A549 (cell line): ENCODE results near the gene HSPA4. TPM values are rescaled to one million over a fixed set of nuclear protein-coding genes. Genes with fewer than 3 reads are reported as not detected.

Source experiments
- ATAC-seq, 2 experiments: fragments of 200-7000 bp in 1 of 2; fragments of >200 bp in 1 of 2; cut with Nextera tagmentation in 1 of 2; cut with Tn5 transposase in 1 of 2; 3 replicates each; pipeline versions ENCODE4 v1.8.0 to v1.9.1; 2018 to 2020; ENCODE audit warnings: mild to moderate bottlenecking in 1 of 2, moderate library complexity in 1 of 2
- CTCF ChIA-PET: fragments of 300-600 bp; sonication (Branson Sonifier 250); formaldehyde crosslinking; extraction: SDS; loops from one replicate; lab custom pipeline; 2021; ENCODE audit warnings: antibody characterized with exemption, inconsistent platforms; lab: Yijun Ruan, JAX
- POLR2A ChIA-PET: fragments of 350-600 bp; formaldehyde crosslinking; extraction: SDS; loops from one replicate; lab custom pipeline; 2021; ENCODE audit warnings: antibody characterized with exemption, inconsistent platforms; lab: Yijun Ruan, JAX
- DNase-seq, 2 experiments: peaks; one replicate each; pipeline versions ENCODE4 v3.0.0 to v3.0.0-alpha.2; 2011 to 2016; ENCODE audit warnings: low read depth in 1 of 2, low spot score in 1 of 2
- FAIRE-seq: peaks from 2 replicates; lab custom pipeline; 2011; peaks lifted over from hg19 to GRCh38; lab: Jason Lieb, UNC
- H3K27ac ChIP-seq, 2 experiments: fragments of >200 bp; sonication (Bioruptor Twin); formaldehyde crosslinking; 3 replicates each; pipeline ENCODE4 v1.5.1; 2016 to 2017
- H3K4me1 ChIP-seq: fragments of >200 bp; sonication (Bioruptor Twin); formaldehyde crosslinking; 3 replicates; pipeline ENCODE4 v1.6.1; 2016
- H3K4me2 ChIP-seq: fragments of >200 bp; sonication (Bioruptor Twin); formaldehyde crosslinking; 3 replicates; pipeline ENCODE4 v1.6.1; 2016
- H3K4me3 ChIP-seq: fragments of >200 bp; sonication (Bioruptor Twin); formaldehyde crosslinking; 3 replicates; pipeline ENCODE4 v1.5.1; 2016
- H3K9me3 ChIP-seq: fragments of >200 bp; sonication (Bioruptor Twin); formaldehyde crosslinking; 3 replicates; pipeline ENCODE4 v1.6.1; 2016
- ATOH8 ChIP-seq: fragments of 250-450 bp; sonication (Bioruptor Pico); IDR thresholded peaks from 2 replicates; pipeline ENCODE4 v1.5.0; 2020; ENCODE audit warnings: low read depth, mild to moderate bottlenecking, moderate library complexity
- BHLHE40 ChIP-seq: IDR thresholded peaks from 2 replicates; pipeline ENCODE4 v1.6.1; 2012; ENCODE audit warnings: low read depth, low read length, inconsistent platforms
- CBX2 ChIP-seq: fragments of 200-600 bp; sonication (generic); IDR thresholded peaks from 2 replicates; pipeline ENCODE4 v1.6.1; 2016; ENCODE audit warnings: low read depth, mild to moderate bottlenecking, borderline replicate concordance
- CBX8 ChIP-seq: fragments of 200-600 bp; sonication (generic); IDR thresholded peaks from 2 replicates; pipeline ENCODE4 v1.6.1; 2016
- CHD4 ChIP-seq: fragments of 200-600 bp; sonication (generic); IDR thresholded peaks from 2 replicates; pipeline ENCODE4 v1.6.1; 2016; ENCODE audit warnings: antibody characterized with exemption, mild to moderate bottlenecking, borderline replicate concordance
- CTCF ChIP-seq: fragments of >200 bp; sonication (Bioruptor Twin); formaldehyde crosslinking; IDR thresholded peaks from 3 replicates; pipeline ENCODE4 v1.5.1; 2016
- EHF ChIP-seq: fragments of 250-450 bp; sonication (Bioruptor Pico); IDR thresholded peaks from 2 replicates; pipeline ENCODE4 v1.5.0; 2020; ENCODE audit warnings: mild to moderate bottlenecking
- EP300 ChIP-seq, 2 experiments: fragments of >200 bp; sonication (Bioruptor Twin); formaldehyde crosslinking; IDR thresholded peaks; 2 replicates in 1 of 2; 3 replicates in 1 of 2; pipeline ENCODE4 v1.6.1; 2016 to 2017
- NPAS2 ChIP-seq: fragments of 250-450 bp; sonication (Bioruptor Pico); IDR thresholded peaks from 2 replicates; pipeline ENCODE4 v1.8.0; 2022; ENCODE audit warnings: mild to moderate bottlenecking, moderate library complexity, borderline replicate concordance
- PBX3 ChIP-seq: IDR thresholded peaks from 2 replicates; pipeline ENCODE4 v1.6.1; 2012
- PHF8 ChIP-seq: fragments of 200-600 bp; sonication (generic); IDR thresholded peaks from 2 replicates; pipeline ENCODE4 v1.6.1; 2016; ENCODE audit warnings: low read depth, mild to moderate bottlenecking, antibody characterized with exemption, moderate library complexity, borderline replicate concordance
- RARB ChIP-seq: fragments of 250-450 bp; sonication (Bioruptor Pico); IDR thresholded peaks from 2 replicates; pipeline ENCODE4 v1.8.0; 2021; ENCODE audit warnings: mild to moderate bottlenecking, moderate library complexity
- RCOR1 ChIP-seq: fragments of 150-350 bp; IDR thresholded peaks from 2 replicates; pipeline ENCODE4 v1.6.1; 2014; ENCODE audit warnings: antibody characterized with exemption, low read length, low read depth
- SREBF2 ChIP-seq: fragments of 450-650 bp; IDR thresholded peaks from 2 replicates; pipeline ENCODE4 v1.6.1; 2014; ENCODE audit warnings: mild to moderate bottlenecking, moderate library complexity
- ZC3H11A ChIP-seq: fragments of 450-650 bp; IDR thresholded peaks from 2 replicates; pipeline ENCODE4 v1.6.1; 2014; ENCODE audit warnings: antibody characterized with exemption, mild to moderate bottlenecking
- ZFP36 ChIP-seq: fragments of 450-650 bp; IDR thresholded peaks from 2 replicates; pipeline ENCODE4 v1.6.1; 2014; ENCODE audit warnings: borderline replicate concordance; ENCODE audit not compliant: partially characterized antibody
- ZNF302 ChIP-seq: fragments of 250-450 bp; sonication (Bioruptor Pico); IDR thresholded peaks from 2 replicates; pipeline ENCODE4 v1.9.0; 2021; ENCODE audit warnings: inconsistent platforms, mild to moderate bottlenecking, moderate library complexity
- WGBS: methylation state at CpG from one replicate; pipeline ENCODE4 v1.1.6; 2017; ENCODE audit errors: missing lambda C conversion rate; 5-methylcytosine and 5-hydroxymethylcytosine counted together
- polyA plus RNA-seq, 4 experiments: library from polyadenylated mRNA; depleted of rRNA in 3 of 4; stranded (reverse); fragments of >200 nt; fragmentation: RNase III in 1 of 4; extraction: RNeasy Plus Mini Kit Qiagen cat#74134 plus additional on column Dnase treatment in 1 of 4; gene quantifications; 2 replicates in 3 of 4; 3 replicates in 1 of 4; pipeline ENCODE4 v1.2.3, GENCODE V29; 2011 to 2017
- TF ChIP-seq, protein P1 (sequence below): fragments of 150-350 bp; IDR thresholded peaks from 2 replicates; pipeline ENCODE4 v1.6.1; 2014; ENCODE audit warnings: low read depth, mild to moderate bottlenecking, low read length
- TF ChIP-seq, protein P2 (sequence below): IDR thresholded peaks from 2 replicates; pipeline ENCODE4 v1.6.1; 2012
- TF ChIP-seq, protein P3 (sequence below): fragments of 250-450 bp; sonication (Bioruptor Pico); IDR thresholded peaks from 2 replicates; pipeline ENCODE4 v1.5.0; 2021; ENCODE audit warnings: mild to moderate bottlenecking, moderate library complexity, borderline replicate concordance

The HSPA4 gene
- polyA plus RNA-seq, 2 of the 4 experiments (the other 2 are of a cell fraction): 160 to 166 TPM

DNA sequence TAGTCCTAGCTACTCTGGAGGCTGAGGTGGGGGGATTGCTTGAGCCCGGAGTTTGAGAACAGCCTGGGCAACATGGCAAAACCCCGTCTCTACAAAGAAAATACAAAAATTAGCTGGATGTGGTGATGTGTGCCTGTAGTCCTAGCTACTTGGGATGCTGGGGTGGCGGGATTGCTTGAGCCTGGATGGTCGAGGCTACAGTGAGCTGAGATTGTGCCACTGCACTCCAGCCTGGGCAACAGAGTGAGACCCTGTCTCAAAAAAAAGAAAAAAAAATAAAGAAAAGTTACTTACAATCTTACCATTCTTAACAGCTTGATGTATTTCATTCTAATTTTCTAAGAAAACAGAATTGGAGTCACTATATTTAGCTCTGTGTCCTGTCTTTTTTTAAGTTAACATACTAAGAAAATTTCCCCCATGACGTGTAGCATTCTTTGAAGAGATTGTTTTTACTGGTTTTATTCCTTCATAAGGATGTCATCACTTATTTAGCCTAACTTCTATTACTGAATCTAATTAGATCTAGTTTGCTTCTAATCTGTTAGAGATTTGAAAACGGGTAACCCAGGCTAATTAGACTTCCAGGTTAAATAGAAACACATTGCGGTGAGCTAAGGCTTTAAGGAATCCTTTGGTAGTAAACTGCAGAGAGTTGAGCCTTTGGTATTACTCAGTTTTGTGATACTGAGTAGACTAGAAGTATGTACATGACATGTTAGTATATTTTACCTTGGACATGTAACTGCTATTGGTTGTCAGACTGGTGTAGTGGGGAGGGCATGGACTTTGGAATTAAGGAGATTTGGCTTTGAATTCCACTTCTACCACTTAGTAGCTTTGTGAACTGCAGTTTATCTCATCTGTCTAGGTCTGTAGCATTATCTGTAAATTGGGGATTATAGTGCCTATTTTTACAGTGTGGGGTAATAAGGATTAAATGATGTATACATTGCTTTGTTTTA, 24.0 kb downstream of the HSPA4 start:
- ChIA-PET CTCF (interaction anchor here (1.2 kb wide), 1 partner anchor 23 kb away, joined by 3 read pairs; no protein-coding TSS in a partner anchor), POLR2A (no interaction called here)
- WGBS: 92% methylated on average over 7 of the region's 7 CpGs
- ATAC-seq: no peak
- Histone ChIP-seq H3K4me1 (peaks cover 8% of the 10 kb centered on the region; the same call in 2 of the 3 replicates), H3K9me3 (no peaks in the 10 kb centered on the region), H3K4me3 (no peak overlapping the region), H3K27ac (no peak overlapping the region), H3K4me2 (no peak overlapping the region)
- no peak for DNase-seq
- FAIRE-seq: no peak
- TF ChIP-seq ATOH8 (CRISPR knock-in tag): no peak

- ATAC-seq (no peak), DNase-seq (no peak), FAIRE-seq (peak; percentile 23)
- H3K4me3 ChIP-seq: no peak overlapping the region
- H3K4me1 ChIP-seq: no peaks in the 10 kb centered on the region; the same call in 2 of the 3 replicates
- H3K27ac ChIP-seq: no peak overlapping the region
- H3K4me2 ChIP-seq: no peak overlapping the region
- 94% methylated on average over 3 of the region's 3 CpGs for WGBS
- H3K9me3 ChIP-seq: no peaks in the 10 kb centered on the region
- POLR2A ChIA-PET: interaction anchor here (0.6 kb wide), 1 partner anchor 28 kb away, joined by 4 read pairs; no protein-coding TSS in a partner anchor
- CTCF ChIA-PET: interaction anchor here (1.2 kb wide), 1 partner anchor 180 kb away, joined by 3 read pairs; no protein-coding TSS in a partner anchor
- TF ChIP-seq CHD4: no peak
- TF ChIP-seq NPAS2 (CRISPR knock-in tag): no peak
- no peak for TF ChIP-seq BHLHE40
- TF ChIP-seq ZNF302: no peak
- TF ChIP-seq, protein P1, sequence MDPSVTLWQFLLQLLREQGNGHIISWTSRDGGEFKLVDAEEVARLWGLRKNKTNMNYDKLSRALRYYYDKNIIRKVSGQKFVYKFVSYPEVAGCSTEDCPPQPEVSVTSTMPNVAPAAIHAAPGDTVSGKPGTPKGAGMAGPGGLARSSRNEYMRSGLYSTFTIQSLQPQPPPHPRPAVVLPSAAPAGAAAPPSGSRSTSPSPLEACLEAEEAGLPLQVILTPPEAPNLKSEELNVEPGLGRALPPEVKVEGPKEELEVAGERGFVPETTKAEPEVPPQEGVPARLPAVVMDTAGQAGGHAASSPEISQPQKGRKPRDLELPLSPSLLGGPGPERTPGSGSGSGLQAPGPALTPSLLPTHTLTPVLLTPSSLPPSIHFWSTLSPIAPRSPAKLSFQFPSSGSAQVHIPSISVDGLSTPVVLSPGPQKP: no peak
- TF ChIP-seq CBX8: no peak
- no peak for TF ChIP-seq CTCF
- TF ChIP-seq ZFP36: no peak
- TF ChIP-seq, protein P2, sequence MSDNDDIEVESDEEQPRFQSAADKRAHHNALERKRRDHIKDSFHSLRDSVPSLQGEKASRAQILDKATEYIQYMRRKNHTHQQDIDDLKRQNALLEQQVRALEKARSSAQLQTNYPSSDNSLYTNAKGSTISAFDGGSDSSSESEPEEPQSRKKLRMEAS: no peak
- TF ChIP-seq SREBF2: no peak
- no peak for TF ChIP-seq RCOR1
- TF ChIP-seq CBX2: no peak
- TF ChIP-seq PHF8: no peak
- no peak for TF ChIP-seq EHF (CRISPR knock-in tag)
- no peak for TF ChIP-seq RARB
- TF ChIP-seq EP300 (IDR thresholded peaks at IDR 0.05): no peak
- TF ChIP-seq PBX3: no peak
- TF ChIP-seq, protein P3, sequence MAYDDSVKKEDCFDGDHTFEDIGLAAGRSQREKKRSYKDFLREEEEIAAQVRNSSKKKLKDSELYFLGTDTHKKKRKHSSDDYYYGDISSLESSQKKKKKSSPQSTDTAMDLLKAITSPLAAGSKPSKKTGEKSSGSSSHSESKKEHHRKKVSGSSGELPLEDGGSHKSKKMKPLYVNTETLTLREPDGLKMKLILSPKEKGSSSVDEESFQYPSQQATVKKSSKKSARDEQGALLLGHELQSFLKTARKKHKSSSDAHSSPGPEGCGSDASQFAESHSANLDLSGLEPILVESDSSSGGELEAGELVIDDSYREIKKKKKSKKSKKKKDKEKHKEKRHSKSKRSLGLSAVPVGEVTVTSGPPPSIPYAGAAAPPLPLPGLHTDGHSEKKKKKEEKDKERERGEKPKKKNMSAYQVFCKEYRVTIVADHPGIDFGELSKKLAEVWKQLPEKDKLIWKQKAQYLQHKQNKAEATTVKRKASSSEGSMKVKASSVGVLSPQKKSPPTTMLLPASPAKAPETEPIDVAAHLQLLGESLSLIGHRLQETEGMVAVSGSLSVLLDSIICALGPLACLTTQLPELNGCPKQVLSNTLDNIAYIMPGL: no peak
- no peak for TF ChIP-seq ZC3H11A
Measured at GRCh38 chr5:133079048-133079447, 27.2 kb downstream of the HSPA4 start.
